A549 (cell line): ENCODE measurements around the gene DLGAP1. TPM values are rescaled to one million over a fixed set of nuclear protein-coding genes. Genes with fewer than 3 reads are reported as not detected.

Experiments used
- ATAC-seq, 2 experiments: fragments of 200-7000 bp in 1 of 2; fragments of >200 bp in 1 of 2; cut with Nextera tagmentation in 1 of 2; cut with Tn5 transposase in 1 of 2; 3 replicates each; pipeline versions ENCODE4 v1.8.0 to v1.9.1; 2018 to 2020; ENCODE audit warnings: mild to moderate bottlenecking in 1 of 2, moderate library complexity in 1 of 2
- CTCF ChIA-PET: fragments of 300-600 bp; sonication (Branson Sonifier 250); formaldehyde crosslinking; extraction: SDS; loops from one replicate; lab custom pipeline; 2021; ENCODE audit warnings: antibody characterized with exemption, inconsistent platforms; lab: Yijun Ruan, JAX
- POLR2A ChIA-PET: fragments of 350-600 bp; formaldehyde crosslinking; extraction: SDS; loops from one replicate; lab custom pipeline; 2021; ENCODE audit warnings: antibody characterized with exemption, inconsistent platforms; lab: Yijun Ruan, JAX
- DNase-seq, 2 experiments: peaks; one replicate each; pipeline versions ENCODE4 v3.0.0 to v3.0.0-alpha.2; 2011 to 2016; ENCODE audit warnings: low read depth in 1 of 2, low spot score in 1 of 2
- FAIRE-seq: peaks from 2 replicates; lab custom pipeline; 2011; peaks lifted over from hg19 to GRCh38; lab: Jason Lieb, UNC
- H3K27ac ChIP-seq, 2 experiments: fragments of >200 bp; sonication (Bioruptor Twin); formaldehyde crosslinking; 3 replicates each; pipeline ENCODE4 v1.5.1; 2016 to 2017
- H3K4me1 ChIP-seq: fragments of >200 bp; sonication (Bioruptor Twin); formaldehyde crosslinking; 3 replicates; pipeline ENCODE4 v1.6.1; 2016
- H3K4me2 ChIP-seq: fragments of >200 bp; sonication (Bioruptor Twin); formaldehyde crosslinking; 3 replicates; pipeline ENCODE4 v1.6.1; 2016
- H3K4me3 ChIP-seq: fragments of >200 bp; sonication (Bioruptor Twin); formaldehyde crosslinking; 3 replicates; pipeline ENCODE4 v1.5.1; 2016
- H3K9me3 ChIP-seq: fragments of >200 bp; sonication (Bioruptor Twin); formaldehyde crosslinking; 3 replicates; pipeline ENCODE4 v1.6.1; 2016
- CEBPB ChIP-seq, 2 experiments: fragments of >200 bp in 1 of 2; sonication (Bioruptor Twin) in 1 of 2; formaldehyde crosslinking in 1 of 2; IDR thresholded peaks; 2 replicates each; pipeline ENCODE4 v1.6.1; 2012 to 2016
- CHD2 ChIP-seq: fragments of 150-350 bp; IDR thresholded peaks from 2 replicates; pipeline ENCODE4 v1.6.1; 2014; ENCODE audit warnings: low read length; ENCODE audit not compliant: partially characterized antibody
- CHD4 ChIP-seq: fragments of 200-600 bp; sonication (generic); IDR thresholded peaks from 2 replicates; pipeline ENCODE4 v1.6.1; 2016; ENCODE audit warnings: antibody characterized with exemption, mild to moderate bottlenecking, borderline replicate concordance
- CTCF ChIP-seq: fragments of >200 bp; sonication (Bioruptor Twin); formaldehyde crosslinking; IDR thresholded peaks from 3 replicates; pipeline ENCODE4 v1.5.1; 2016
- EHMT2 ChIP-seq: fragments of 200-600 bp; sonication (generic); IDR thresholded peaks from 2 replicates; pipeline ENCODE4 v1.6.1; 2016; ENCODE audit warnings: antibody characterized with exemption, low read depth, mild to moderate bottlenecking, moderate library complexity
- EP300 ChIP-seq, 2 experiments: fragments of >200 bp; sonication (Bioruptor Twin); formaldehyde crosslinking; IDR thresholded peaks; 2 replicates in 1 of 2; 3 replicates in 1 of 2; pipeline ENCODE4 v1.6.1; 2016 to 2017
- ESRRA ChIP-seq: fragments of 150-350 bp; IDR thresholded peaks from 2 replicates; pipeline ENCODE4 v1.6.1; 2014; ENCODE audit warnings: mild to moderate bottlenecking, low read length, borderline replicate concordance
- FOSB ChIP-seq: fragments of 250-450 bp; sonication (Bioruptor Pico); IDR thresholded peaks from 2 replicates; pipeline ENCODE4 v1.5.0; 2020; ENCODE audit warnings: mild to moderate bottlenecking, moderate library complexity
- FOSL2 ChIP-seq, 2 experiments: fragments of 450-650 bp in 1 of 2; fragments of >200 bp in 1 of 2; sonication (Bioruptor Twin) in 1 of 2; formaldehyde crosslinking; IDR thresholded peaks; 2 replicates each; pipeline versions ENCODE4 v1.5.0 to v1.6.1; 2016 to 2020; ENCODE audit warnings: mild to moderate bottlenecking in 1 of 2, moderate library complexity in 1 of 2
- GATA3 ChIP-seq: IDR thresholded peaks from 2 replicates; pipeline ENCODE4 v1.6.1; 2012; ENCODE audit warnings: borderline replicate concordance
- HDAC2 ChIP-seq: fragments of 200-600 bp; sonication (generic); IDR thresholded peaks from 2 replicates; pipeline ENCODE4 v1.6.1; 2016
- HES2 ChIP-seq: fragments of >200 bp; sonication (Bioruptor Twin); formaldehyde crosslinking; IDR thresholded peaks from 2 replicates; pipeline ENCODE4 v1.6.1; 2016
- HOXB13 ChIP-seq: fragments of 250-450 bp; sonication (Bioruptor Pico); IDR thresholded peaks from 2 replicates; pipeline ENCODE4 v1.5.0; 2020; ENCODE audit warnings: low read depth, mild to moderate bottlenecking, moderate library complexity
- JUN ChIP-seq, 2 experiments: fragments of >200 bp; sonication (Bioruptor Twin); formaldehyde crosslinking; IDR thresholded peaks; 2 replicates in 1 of 2; 3 replicates in 1 of 2; pipeline ENCODE4 v1.6.1; 2016 to 2017
- JUNB ChIP-seq: fragments of >200 bp; sonication (Bioruptor Twin); formaldehyde crosslinking; IDR thresholded peaks from 2 replicates; pipeline ENCODE4 v1.6.1; 2016
- KDM1A ChIP-seq: fragments of 200-600 bp; sonication (generic); IDR thresholded peaks from 2 replicates; pipeline ENCODE4 v1.6.1; 2016; ENCODE audit warnings: low read depth, mild to moderate bottlenecking
- NR3C1 ChIP-seq: fragments of >200 bp; sonication (Bioruptor Twin); formaldehyde crosslinking; IDR thresholded peaks from 3 replicates; pipeline ENCODE4 v1.6.1; 2017
- PBX3 ChIP-seq: IDR thresholded peaks from 2 replicates; pipeline ENCODE4 v1.6.1; 2012
- POLR2A ChIP-seq: IDR thresholded peaks from 2 replicates; pipeline ENCODE4 v1.6.1; 2012; ENCODE audit warnings: mild to moderate bottlenecking, low read length
- RAD21 ChIP-seq, 2 experiments: fragments of >200 bp in 1 of 2; sonication (Bioruptor Twin) in 1 of 2; formaldehyde crosslinking in 1 of 2; IDR thresholded peaks in 1 of 2; conservative IDR thresholded peaks in 1 of 2; 2 replicates in 1 of 2; 3 replicates in 1 of 2; pipeline ENCODE4 v1.6.1; 2012 to 2018; ENCODE audit warnings: inconsistent platforms in 1 of 2
- RARB ChIP-seq: fragments of 250-450 bp; sonication (Bioruptor Pico); IDR thresholded peaks from 2 replicates; pipeline ENCODE4 v1.8.0; 2021; ENCODE audit warnings: mild to moderate bottlenecking, moderate library complexity
- RFX5 ChIP-seq: fragments of 450-650 bp; IDR thresholded peaks from 2 replicates; pipeline ENCODE4 v1.7.1; 2014; ENCODE audit warnings: antibody characterized with exemption, mild to moderate bottlenecking, moderate library complexity
- SMC3 ChIP-seq: fragments of >200 bp; sonication (Bioruptor Twin); formaldehyde crosslinking; IDR thresholded peaks from 3 replicates; pipeline ENCODE4 v1.6.1; 2018; ENCODE audit warnings: inconsistent platforms
- TFCP2L1 ChIP-seq: fragments of 250-450 bp; sonication (Bioruptor Pico); IDR thresholded peaks from 2 replicates; pipeline ENCODE4 v1.5.0; 2021; ENCODE audit warnings: mild to moderate bottlenecking
- TP53 ChIP-seq: fragments of 250-450 bp; sonication (Bioruptor Pico); IDR thresholded peaks from 2 replicates; pipeline ENCODE4 v1.5.0; 2021; ENCODE audit warnings: mild to moderate bottlenecking, moderate library complexity
- ZC3H11A ChIP-seq: fragments of 450-650 bp; IDR thresholded peaks from 2 replicates; pipeline ENCODE4 v1.6.1; 2014; ENCODE audit warnings: antibody characterized with exemption, mild to moderate bottlenecking
- ZNF302 ChIP-seq: fragments of 250-450 bp; sonication (Bioruptor Pico); IDR thresholded peaks from 2 replicates; pipeline ENCODE4 v1.9.0; 2021; ENCODE audit warnings: inconsistent platforms, mild to moderate bottlenecking, moderate library complexity
- WGBS: methylation state at CpG from one replicate; pipeline ENCODE4 v1.1.6; 2017; ENCODE audit errors: missing lambda C conversion rate; 5-methylcytosine and 5-hydroxymethylcytosine counted together
- polyA plus RNA-seq, 4 experiments: library from polyadenylated mRNA; depleted of rRNA in 3 of 4; stranded (reverse); fragments of >200 nt; fragmentation: RNase III in 1 of 4; extraction: RNeasy Plus Mini Kit Qiagen cat#74134 plus additional on column Dnase treatment in 1 of 4; gene quantifications; 2 replicates in 3 of 4; 3 replicates in 1 of 4; pipeline ENCODE4 v1.2.3, GENCODE V29; 2011 to 2017
- TF ChIP-seq, protein P1 (sequence below): fragments of >200 bp; sonication (Bioruptor Twin); formaldehyde crosslinking; IDR thresholded peaks from 3 replicates; pipeline ENCODE4 v1.6.1; 2016

Gene DLGAP1
- polyA plus RNA-seq, 2 of the 4 experiments (the other 2 are of a cell fraction) = 0.04 to 0.12 TPM

DNA sequence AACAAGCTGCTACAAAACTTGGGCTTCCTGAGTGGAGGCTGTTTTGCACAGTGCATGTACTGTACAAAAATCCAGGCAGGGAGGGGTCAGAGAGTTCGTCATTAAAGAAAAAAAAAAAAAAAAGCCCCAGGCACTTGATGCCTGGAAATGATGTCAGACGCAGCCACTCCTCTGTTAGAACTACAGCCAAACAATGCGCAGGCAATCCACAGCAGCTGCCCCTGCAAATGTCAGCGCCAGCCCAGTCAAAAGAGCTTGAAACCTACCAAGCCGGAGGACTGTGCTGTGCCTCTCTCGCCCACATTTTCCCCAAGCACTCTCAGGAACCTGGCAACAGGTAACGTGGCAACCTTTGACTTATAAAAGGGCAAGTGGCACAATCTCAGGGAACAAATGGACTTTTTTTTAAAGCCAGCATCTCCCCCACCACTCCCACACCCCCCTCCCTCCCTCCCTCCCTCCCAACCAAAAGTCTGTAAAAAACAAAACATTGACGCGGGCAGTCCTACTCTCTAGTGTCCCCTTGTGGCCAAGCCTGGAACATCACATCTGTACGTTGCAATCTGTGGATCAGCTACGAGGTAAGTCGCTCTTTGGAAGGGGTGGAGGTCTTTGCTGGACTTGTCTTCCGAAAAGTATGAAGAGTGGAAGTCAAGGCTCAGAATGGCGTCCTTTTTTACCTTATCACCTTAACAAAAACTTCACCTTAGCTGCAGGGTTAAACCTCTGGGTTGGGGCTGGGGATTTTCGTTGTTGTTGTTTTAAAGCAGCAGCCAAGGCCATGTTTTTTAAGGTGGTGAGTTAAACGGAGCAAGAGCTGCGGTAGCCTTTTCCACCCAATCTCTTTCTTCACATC, 861.0 kb downstream of the DLGAP1 start:
- ATAC-seq (peak; percentile 81 to 91), DNase-seq (peak; percentile 81 to 97), FAIRE-seq (no peak)
- POLR2A ChIA-PET = interaction anchor here (0.6 to 5.8 kb wide), 21 partner anchors 8 to 650 kb away, joined by 3 to 146 read pairs (median 5); partner anchors contain the start of gene TGIF1
- Histone ChIP-seq H3K4me1 (peaks cover 75% of the 10 kb centered on the region), H3K4me2 (peak overlapping the region; percentile 95), H3K9me3 (no peaks in the 10 kb centered on the region), H3K27ac (peak overlapping the region; percentile 98 to 100), H3K4me3 (peak overlapping the region; percentile 48)
- TF ChIP-seq CTCF = peak; percentile 67
- TF ChIP-seq, protein P1, sequence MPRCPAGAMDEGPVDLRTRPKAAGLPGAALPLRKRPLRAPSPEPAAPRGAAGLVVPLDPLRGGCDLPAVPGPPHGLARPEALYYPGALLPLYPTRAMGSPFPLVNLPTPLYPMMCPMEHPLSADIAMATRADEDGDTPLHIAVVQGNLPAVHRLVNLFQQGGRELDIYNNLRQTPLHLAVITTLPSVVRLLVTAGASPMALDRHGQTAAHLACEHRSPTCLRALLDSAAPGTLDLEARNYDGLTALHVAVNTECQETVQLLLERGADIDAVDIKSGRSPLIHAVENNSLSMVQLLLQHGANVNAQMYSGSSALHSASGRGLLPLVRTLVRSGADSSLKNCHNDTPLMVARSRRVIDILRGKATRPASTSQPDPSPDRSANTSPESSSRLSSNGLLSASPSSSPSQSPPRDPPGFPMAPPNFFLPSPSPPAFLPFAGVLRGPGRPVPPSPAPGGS = peak; percentile 41; the same call in 1 of the 3 replicates
- TF ChIP-seq HES2 = no peak
- no peak for TF ChIP-seq EHMT2
- peak; percentile 12; the same call in 1 of the 2 replicates for TF ChIP-seq POLR2A
- TF ChIP-seq RAD21 (conservative IDR thresholded peaks at IDR 0.05 in 1 of 2, IDR thresholded peaks at IDR 0.05 in 1 of 2) = peak; percentile 67 to 70
- peak; percentile 48; the same call in 1 of the 2 replicates for TF ChIP-seq RFX5
- 0 out of 2 replicates have a peak, but pooled peaks have one; percentile 40 for TF ChIP-seq ZNF302
- TF ChIP-seq EP300 (IDR thresholded peaks at IDR 0.05) = peak; percentile 75 to 79; a peak in 3 of 5 replicates
- no peak for TF ChIP-seq TFCP2L1
- 0 out of 4 replicates have a peak, but pooled peaks of 1 of the 2 experiments have one; percentile 33 for TF ChIP-seq CEBPB (IDR thresholded peaks at IDR 0.05)
- peak; percentile 78 for TF ChIP-seq GATA3
- TF ChIP-seq JUN (IDR thresholded peaks at IDR 0.05) = peak; percentile 70 to 85
- peak; percentile 70 for TF ChIP-seq SMC3
- peak; percentile 57; the same call in 1 of the 2 replicates for TF ChIP-seq PBX3
- TF ChIP-seq FOSL2 (IDR thresholded peaks at IDR 0.05) = no peak
- peak; percentile 12; the same call in 1 of the 2 replicates for TF ChIP-seq FOSL2 (CRISPR knock-in tag; IDR thresholded peaks at IDR 0.05)
- TF ChIP-seq KDM1A = no peak
- TF ChIP-seq TP53 = no peak
- TF ChIP-seq ZC3H11A = no peak
- no peak for TF ChIP-seq RARB
- CTCF ChIA-PET = interaction anchor here (0.6 to 13.2 kb wide), 31 partner anchors 8 to 401 kb away, joined by 3 to 136 read pairs (median 5); partner anchors contain the start of gene MYL12A
- WGBS = under 1% methylated on average over 17 of the region's 17 CpGs

- POLR2A ChIA-PET = interaction anchor here (0.8 to 5.8 kb wide), 14 partner anchors 10 to 311 kb away, joined by 3 to 146 read pairs (median 14); partner anchors contain the start of gene TGIF1
- CTCF ChIA-PET = interaction anchor here (0.7 to 13.2 kb wide), 21 partner anchors 7 to 338 kb away, joined by 3 to 136 read pairs (median 7); no protein-coding TSS in a partner anchor
- 3% methylated on average over 11 of the region's 11 CpGs for WGBS
- ATAC-seq = peak; percentile 73 to 84
- 0 out of 3 replicates have a peak overlapping the region, but pooled peaks have one; percentile 48 for H3K4me3 ChIP-seq
- peak overlapping the region; percentile 95 for H3K4me2 ChIP-seq
- peak in 1 of 2 experiments; percentile 94 for DNase-seq
- peaks cover 68% of the 10 kb centered on the region for H3K4me1 ChIP-seq
- H3K27ac ChIP-seq = peak overlapping the region; percentile 98 to 100
- no peak for FAIRE-seq
- no peaks in the 10 kb centered on the region for H3K9me3 ChIP-seq
- no peak for TF ChIP-seq CHD4
- TF ChIP-seq RFX5 = no peak
- TF ChIP-seq EP300 (IDR thresholded peaks at IDR 0.05) = peak in 1 of 2 experiments; percentile 14; a peak in 2 of 5 replicates
- TF ChIP-seq HOXB13 (CRISPR knock-in tag) = 0 out of 2 replicates have a peak, but pooled peaks have one; percentile 44
- TF ChIP-seq SMC3 = no peak
- TF ChIP-seq FOSB = peak; percentile 43; the same call in 1 of the 2 replicates
- TF ChIP-seq ZNF302 = no peak
- TF ChIP-seq ESRRA = no peak
- TF ChIP-seq GATA3 = peak; percentile 91
- TF ChIP-seq PBX3 = no peak
- TF ChIP-seq HDAC2 = no peak
- TF ChIP-seq POLR2A = no peak
- no peak for TF ChIP-seq CHD2
- no peak for TF ChIP-seq ZC3H11A
- TF ChIP-seq JUNB = peak; percentile 49; the same call in 1 of the 2 replicates
- no peak for TF ChIP-seq TP53
- TF ChIP-seq HES2 = no peak
- TF ChIP-seq NR3C1 = no peak
Observed at GRCh38 chr18:3593381-3593903, 861.7 kb downstream of the DLGAP1 start.
